Uterus (tissue), 4 donors: ENCODE measurements around the gene TBRG4. TPM values are rescaled to one million over a fixed set of nuclear protein-coding genes. Genes with fewer than 3 reads are reported as not detected.

Source experiments
- DNase-seq, 2 donors: peaks; one replicate each; pipeline ENCODE4 v3.0.0-alpha.2; 2019 to 2020
- H3K27ac ChIP-seq, 2 donors: fragments of 200-600 bp; sonication (generic); 1 replicate in 1 of 2; 2 replicates in 1 of 2; pipeline ENCODE4 v1.5.1; 2016 to 2018
- H3K27me3 ChIP-seq, 2 donors: fragments of 200-600 bp; sonication (generic); one replicate each; pipeline ENCODE4 v1.5.1; 2018 to 2019; ENCODE audit warnings: control low read depth in 1 of 2
- H3K36me3 ChIP-seq, 2 donors: fragments of 200-600 bp; sonication (generic); one replicate each; pipeline ENCODE4 v1.5.1; 2019; ENCODE audit warnings: control low read depth in 1 of 2
- H3K4me1 ChIP-seq, 2 donors: fragments of 200-600 bp; sonication (generic); one replicate each; pipeline ENCODE4 v1.5.1; 2018 to 2019; ENCODE audit warnings: control low read depth in 1 of 2
- H3K4me3 ChIP-seq, 2 donors: fragments of 200-600 bp; sonication (generic); 1 replicate in 1 of 2; 2 replicates in 1 of 2; pipeline ENCODE4 v1.5.1; 2018 to 2019; ENCODE audit warnings: mild to moderate bottlenecking in 1 of 2
- H3K9me3 ChIP-seq, 2 donors: fragments of 200-600 bp; sonication (generic); one replicate each; pipeline ENCODE4 v1.5.1; 2019; ENCODE audit warnings: control low read depth in 1 of 2
- POLR2A ChIP-seq, 2 donors: fragments of 450-650 bp; IDR thresholded peaks; one replicate each; pipeline ENCODE4 v1.6.1; 2016; ENCODE audit warnings: antibody characterized with exemption in 2 of 2, mild to moderate bottlenecking in 1 of 2, moderate library complexity in 1 of 2
- intact Hi-C: fragments of 100-400 bp; cut with DNase I; formaldehyde crosslinking; loops from one replicate; pipeline ENCODE4 v1.15.1; 2023; ENCODE audit warnings: low total_unique reads
- total RNA-seq, 4 donors: library from RNA; depleted of rRNA in 3 of 4; stranded (reverse); fragments of >200 nt in 3 of 4; gene quantifications; one replicate each; pipeline versions ENCODE4 v1.1.0 to v1.2.4, GENCODE V29; 2014 to 2023
- TF ChIP-seq, protein P1 (sequence below), 4 experiments: fragments of 200-600 bp in 2 of 4; fragments of 450-650 bp in 2 of 4; sonication (generic) in 2 of 4; IDR thresholded peaks; one replicate each; pipeline ENCODE4 v1.5.1; 2016 to 2019; ENCODE audit warnings: antibody characterized with exemption in 4 of 4, mild to moderate bottlenecking in 2 of 4, moderate library complexity in 1 of 4
- donor health status: DM: yes; HTN: yes; CAD: no.

The TBRG4 gene
- total RNA-seq, 4 donors from 2014 or later, result 7.4 to 51.2 (median 42.5) TPM

DNA sequence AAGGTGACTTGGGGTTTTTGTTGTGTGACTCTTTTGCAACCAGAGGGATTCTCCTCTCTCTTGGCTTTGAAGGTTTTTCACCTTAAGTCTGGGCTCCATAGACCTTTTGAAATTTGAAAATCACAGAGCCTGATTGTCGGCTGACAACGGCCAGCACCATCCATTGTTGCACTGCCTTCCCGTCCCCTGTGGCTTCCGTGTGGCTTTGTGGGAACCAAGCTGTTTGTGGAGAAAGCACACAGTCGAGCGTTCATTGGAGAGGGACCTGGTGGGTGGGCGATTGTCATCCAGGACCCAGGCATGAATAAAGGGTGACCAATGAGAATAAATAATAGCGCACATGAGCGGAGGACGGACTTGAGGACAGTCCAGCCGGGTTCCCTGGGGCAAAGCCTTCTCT, 38.7 kb upstream of the TBRG4 start:
- no peaks in the 10 kb centered on the region for H3K9me3 ChIP-seq
- intact Hi-C loops, result loop anchor here (10.0 kb wide), 1 partner anchor 105 kb away; no protein-coding TSS in a partner anchor
- TF ChIP-seq, protein P1, sequence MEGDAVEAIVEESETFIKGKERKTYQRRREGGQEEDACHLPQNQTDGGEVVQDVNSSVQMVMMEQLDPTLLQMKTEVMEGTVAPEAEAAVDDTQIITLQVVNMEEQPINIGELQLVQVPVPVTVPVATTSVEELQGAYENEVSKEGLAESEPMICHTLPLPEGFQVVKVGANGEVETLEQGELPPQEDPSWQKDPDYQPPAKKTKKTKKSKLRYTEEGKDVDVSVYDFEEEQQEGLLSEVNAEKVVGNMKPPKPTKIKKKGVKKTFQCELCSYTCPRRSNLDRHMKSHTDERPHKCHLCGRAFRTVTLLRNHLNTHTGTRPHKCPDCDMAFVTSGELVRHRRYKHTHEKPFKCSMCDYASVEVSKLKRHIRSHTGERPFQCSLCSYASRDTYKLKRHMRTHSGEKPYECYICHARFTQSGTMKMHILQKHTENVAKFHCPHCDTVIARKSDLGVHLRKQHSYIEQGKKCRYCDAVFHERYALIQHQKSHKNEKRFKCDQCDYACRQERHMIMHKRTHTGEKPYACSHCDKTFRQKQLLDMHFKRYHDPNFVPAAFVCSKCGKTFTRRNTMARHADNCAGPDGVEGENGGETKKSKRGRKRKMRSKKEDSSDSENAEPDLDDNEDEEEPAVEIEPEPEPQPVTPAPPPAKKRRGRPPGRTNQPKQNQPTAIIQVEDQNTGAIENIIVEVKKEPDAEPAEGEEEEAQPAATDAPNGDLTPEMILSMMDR (IDR thresholded peaks at IDR 0.05), result no peak
- no peak for TF ChIP-seq POLR2A (IDR thresholded peaks at IDR 0.05)
- no peaks in the 10 kb centered on the region for H3K4me1 ChIP-seq
- H3K36me3 ChIP-seq, result no peaks in the 10 kb centered on the region
- no peak for DNase-seq
- no peak overlapping the region for H3K27ac ChIP-seq
- no peaks in the 10 kb centered on the region for H3K27me3 ChIP-seq
- no peak overlapping the region for H3K4me3 ChIP-seq

DNA sequence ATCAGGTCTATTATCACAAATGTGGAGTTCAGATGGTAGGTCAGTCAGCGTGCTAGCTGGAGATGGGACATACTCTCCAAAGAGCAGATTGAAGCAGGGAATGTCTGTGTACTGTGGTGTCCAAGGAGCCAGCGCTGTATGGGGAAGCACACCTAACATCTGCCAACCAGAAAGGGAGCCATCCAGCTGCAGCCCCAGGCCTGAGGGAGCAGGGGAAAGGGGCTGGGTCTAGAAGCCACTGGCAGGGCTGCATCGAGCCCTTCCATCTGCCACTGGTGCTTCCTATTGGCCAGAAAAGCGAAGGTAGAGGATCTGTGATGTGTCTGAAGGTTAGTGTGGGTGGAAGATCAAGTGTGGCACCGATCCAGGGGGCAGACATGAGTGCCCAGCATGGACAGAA, 38.1 kb upstream of the TBRG4 start:
- no peaks in the 10 kb centered on the region for H3K27me3 ChIP-seq
- no peak overlapping the region for H3K27ac ChIP-seq
- DNase-seq, result no peak
- no peak overlapping the region for H3K4me3 ChIP-seq
- no peaks in the 10 kb centered on the region for H3K36me3 ChIP-seq
- no peak for TF ChIP-seq POLR2A (IDR thresholded peaks at IDR 0.05)
- TF ChIP-seq, protein P1 (IDR thresholded peaks at IDR 0.05), result no peak
- H3K9me3 ChIP-seq, result no peaks in the 10 kb centered on the region
- H3K4me1 ChIP-seq, result no peaks in the 10 kb centered on the region
- intact Hi-C loops, result loop anchor here (10.0 kb wide), 1 partner anchor 105 kb away; no protein-coding TSS in a partner anchor

DNA sequence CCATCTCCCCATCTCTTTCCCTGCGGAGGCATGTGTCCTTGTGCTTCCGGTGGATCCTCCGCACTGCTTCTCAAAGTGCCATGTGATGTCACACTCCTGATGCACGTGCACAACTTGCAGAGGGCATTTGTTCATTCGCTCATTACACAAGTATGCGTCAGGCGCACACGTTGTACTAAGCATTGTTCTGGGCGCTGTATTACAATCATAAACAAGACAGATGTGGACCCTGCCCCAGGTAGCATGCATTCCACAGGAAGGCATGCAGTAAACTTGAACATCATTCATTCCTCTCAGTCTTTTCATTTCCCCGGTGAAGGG, 37.1 kb upstream of the TBRG4 start:
- no peaks in the 10 kb centered on the region for H3K27me3 ChIP-seq
- H3K27ac ChIP-seq, result no peak overlapping the region
- H3K4me1 ChIP-seq, result no peaks in the 10 kb centered on the region
- TF ChIP-seq, protein P1 (IDR thresholded peaks at IDR 0.05), result no peak
- TF ChIP-seq POLR2A (IDR thresholded peaks at IDR 0.05), result no peak
- no peak overlapping the region for H3K4me3 ChIP-seq
- no peaks in the 10 kb centered on the region for H3K9me3 ChIP-seq
- no peaks in the 10 kb centered on the region for H3K36me3 ChIP-seq
- intact Hi-C loops, result no loop called here
- no peak for DNase-seq

DNA sequence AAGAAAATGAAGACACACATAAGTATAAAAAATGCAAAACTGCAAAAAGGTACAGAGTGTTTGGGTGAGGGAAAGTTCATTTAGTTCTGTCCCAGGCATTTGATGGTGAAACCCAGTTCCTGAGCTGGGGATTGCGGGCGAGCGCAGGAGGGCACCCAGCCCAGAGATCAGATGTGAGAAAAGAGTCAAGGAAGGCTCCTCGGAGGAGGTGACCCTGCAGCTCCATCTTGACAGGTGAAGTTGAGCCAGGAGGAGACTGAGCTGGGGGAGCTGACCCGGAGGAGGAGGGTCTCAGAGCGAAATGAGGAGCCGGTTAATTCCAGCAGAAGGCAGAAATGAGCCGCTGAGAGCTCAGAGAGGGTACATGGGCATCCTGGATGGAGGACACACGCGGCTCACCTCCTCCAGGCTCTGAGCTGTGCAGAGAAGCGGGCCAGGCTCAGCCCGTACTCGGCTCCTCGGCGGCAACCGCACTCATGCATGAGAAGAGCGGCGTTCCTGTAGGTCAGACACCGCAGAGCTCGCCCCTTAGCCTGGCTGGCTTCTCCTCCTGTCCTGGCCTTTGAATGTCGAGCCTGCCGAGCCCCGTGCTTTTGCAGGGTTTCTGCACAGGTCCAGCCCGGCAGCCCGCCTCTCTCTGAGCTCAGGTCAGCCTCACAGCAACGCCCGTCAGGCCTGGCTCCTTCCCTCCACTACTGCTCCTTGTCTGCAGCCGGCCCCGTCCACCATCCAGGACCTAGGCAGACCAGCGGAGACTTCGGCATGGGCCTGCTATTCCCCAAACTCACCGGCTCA, 36.6 kb upstream of the TBRG4 start:
- TF ChIP-seq, protein P1 (IDR thresholded peaks at IDR 0.05), result no peak
- no peak for TF ChIP-seq POLR2A (IDR thresholded peaks at IDR 0.05)
- Histone ChIP-seq H3K27me3 (no peaks in the 10 kb centered on the region), H3K27ac (no peak overlapping the region), H3K4me1 (no peaks in the 10 kb centered on the region), H3K36me3 (no peaks in the 10 kb centered on the region), H3K4me3 (no peak overlapping the region), H3K9me3 (no peaks in the 10 kb centered on the region)
- intact Hi-C loops, result no loop called here
- DNase-seq, result no peak

DNA sequence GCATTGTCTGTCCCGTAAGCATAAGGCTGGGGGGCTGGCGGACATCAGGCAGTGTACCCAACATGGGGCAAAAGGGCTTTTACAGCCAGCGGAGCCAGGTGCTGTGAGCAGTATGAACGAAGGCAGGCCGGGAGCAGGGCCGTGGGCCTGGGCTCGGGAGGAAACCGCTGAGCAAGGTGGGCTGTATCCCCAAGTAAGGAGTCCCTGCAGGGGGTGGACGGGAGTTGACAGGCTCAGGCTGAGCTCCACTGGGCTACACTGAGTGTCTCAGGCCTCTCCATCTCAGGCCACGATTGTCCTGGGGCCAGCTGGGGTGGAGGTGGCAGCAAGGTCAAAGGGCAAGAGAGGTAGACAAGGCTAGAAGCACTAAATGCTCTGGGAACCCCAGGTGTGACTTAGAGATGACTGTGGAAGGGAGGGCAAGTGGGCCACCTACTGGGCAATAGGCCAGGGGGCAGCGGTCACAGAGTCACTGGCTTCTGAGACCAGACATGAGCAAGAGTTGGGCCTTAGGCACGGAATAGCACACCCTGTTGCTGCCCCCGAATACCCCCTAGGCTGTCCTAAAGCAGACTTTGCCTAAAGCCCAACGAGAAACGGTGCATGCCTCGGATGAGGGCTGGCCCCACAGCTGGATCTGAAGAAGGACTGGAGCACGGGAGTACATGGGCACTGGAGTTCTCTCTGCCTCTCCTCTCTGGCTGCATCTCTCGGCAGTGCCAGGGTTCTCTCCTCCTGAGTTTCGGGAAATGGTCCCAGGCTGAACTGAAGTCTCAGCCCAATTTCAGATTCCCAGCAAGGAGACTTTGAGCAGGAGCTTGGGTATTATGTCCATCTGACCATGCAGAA, 35.3 kb upstream of the TBRG4 start:
- Histone ChIP-seq H3K4me1 (no peaks in the 10 kb centered on the region), H3K27me3 (no peaks in the 10 kb centered on the region), H3K9me3 (no peaks in the 10 kb centered on the region), H3K4me3 (no peak overlapping the region), H3K36me3 (no peaks in the 10 kb centered on the region), H3K27ac (no peak overlapping the region)
- TF ChIP-seq POLR2A (IDR thresholded peaks at IDR 0.05), result no peak
- TF ChIP-seq, protein P1 (IDR thresholded peaks at IDR 0.05), result no peak
- DNase-seq, result no peak
- intact Hi-C loops, result no loop called here
